Stimulated activated CD8-positive, alpha-beta memory T cell treated with anti-CD3 and anti-CD28 coated beads, Interleukin-7, amount 100 ng/mL, for 1 hour (primary cell): ENCODE measurements around the gene ATF7IP2.
"Not testable (repeated sequence)": the region's sequence is repeated elsewhere in the genome, so short reads cannot be mapped to it uniquely, and the experiment has no call there.

Experiments
- DNase-seq, 2 donors: peaks; one replicate each; pipeline ENCODE4 v3.0.0-alpha.2; 2020; ENCODE audit warnings: low read depth in 2 of 2

Gene ATF7IP2

GRCh38 chr16:10385725-10386516, at the start of gene ATF7IP2:
TSS of gene ATF7IP2 (plus strand) at chr16:10386061. CDS start at chr16:10430621, 44,560 bp downstream.
- peak; percentile 62 to 73 for DNase-seq

- no peak for DNase-seq
Observed at GRCh38 chr16:10338426-10338825, 47.4 kb upstream of the ATF7IP2 start.

- no peak for DNase-seq
Observed at GRCh38 chr16:10339777-10340732, 45.8 kb upstream of the ATF7IP2 start.

- no peak for DNase-seq
Observed at GRCh38 chr16:10343124-10343760, 42.6 kb upstream of the ATF7IP2 start.

GRCh38 chr16:10344699-10345098, 41.2 kb upstream of the ATF7IP2 start:
- not testable (repeated sequence) for DNase-seq

GRCh38 chr16:10345629-10346028, 40.2 kb upstream of the ATF7IP2 start:
- no peak for DNase-seq

GRCh38 chr16:10349851-10350250, 36.0 kb upstream of the ATF7IP2 start:
- DNase-seq, result no peak

GRCh38 chr16:10352262-10352661, 33.6 kb upstream of the ATF7IP2 start:
- no peak for DNase-seq

GRCh38 chr16:10355589-10355988, 30.3 kb upstream of the ATF7IP2 start:
- no peak for DNase-seq

GRCh38 chr16:10356870-10357842, 28.7 kb upstream of the ATF7IP2 start:
- DNase-seq, result no peak

GRCh38 chr16:10361747-10362076, 24.1 kb upstream of the ATF7IP2 start:
- not testable (repeated sequence) for DNase-seq

GRCh38 chr16:10362077-10362863, 23.6 kb upstream of the ATF7IP2 start:
- DNase-seq, result no peak

GRCh38 chr16:10362864-10363197, 23.0 kb upstream of the ATF7IP2 start:
- DNase-seq, result not testable (repeated sequence)

- not testable (repeated sequence) for DNase-seq
Observed at GRCh38 chr16:10366619-10367018, 19.2 kb upstream of the ATF7IP2 start.

GRCh38 chr16:10367616-10368188, 18.2 kb upstream of the ATF7IP2 start:
- DNase-seq, result no peak

- DNase-seq, result no peak
Observed at GRCh38 chr16:10368969-10369551, 16.8 kb upstream of the ATF7IP2 start.

GRCh38 chr16:10370096-10370726, 15.7 kb upstream of the ATF7IP2 start:
- no peak for DNase-seq

GRCh38 chr16:10371592-10371991, 14.3 kb upstream of the ATF7IP2 start:
- no peak for DNase-seq

- no peak for DNase-seq
Observed at GRCh38 chr16:10373556-10373955, 12.3 kb upstream of the ATF7IP2 start.
